Neural crest cell (in vitro differentiated cells): ENCODE measurements around the gene KLRF1. TPM values are rescaled to one million over a fixed set of nuclear protein-coding genes. Genes with fewer than 3 reads are reported as not detected.

Experiments used
- DNase-seq: peaks from one replicate; pipeline ENCODE4 v3.0.0; 2021; ENCODE audit warnings: low read depth, mixed read lengths, low spot score
- H3K27ac Mint-ChIP-seq: one replicate; pipeline ENCODE4 v1.8.0; 2021; ENCODE audit warnings: mild to moderate bottlenecking, mixed read lengths; ENCODE audit not compliant: unreplicated experiment
- H3K27me3 Mint-ChIP-seq: 2 replicates; pipeline ENCODE4 v1.8.0; 2021; ENCODE audit warnings: low read depth, mild to moderate bottlenecking, mixed read lengths
- H3K36me3 Mint-ChIP-seq: 2 replicates; pipeline ENCODE4 v1.8.0; 2021; ENCODE audit warnings: low read depth, mild to moderate bottlenecking, mixed read lengths
- H3K4me1 Mint-ChIP-seq: 2 replicates; pipeline ENCODE4 v1.8.0; 2021; ENCODE audit warnings: mixed read lengths
- H3K4me3 Mint-ChIP-seq: one replicate; pipeline ENCODE4 v1.8.0; 2021; ENCODE audit warnings: mild to moderate bottlenecking, mixed read lengths
- H3K9me3 Mint-ChIP-seq: 2 replicates; pipeline ENCODE4 v1.8.0; 2021; ENCODE audit warnings: mixed read lengths
- CTCF ChIP-seq: fragments of 200-600 bp; sonication (generic); conservative IDR thresholded peaks from 2 replicates; pipeline ENCODE4 v1.5.0; 2021; ENCODE audit warnings: antibody characterized with exemption, mild to moderate bottlenecking
- total RNA-seq: library from RNA; stranded (reverse); gene quantifications from 2 replicates; pipeline ENCODE4 v1.2.1, GENCODE V29; 2021

KLRF1 gene
- total RNA-seq, 1 donor from 2014 or later = not detected

GRCh38 chr12:9883175-9883574 is 55.9 kb downstream of the KLRF1 start:
- Mint-ChIP-seq H3K27ac (no peak overlapping the region), H3K4me3 (no peak overlapping the region), H3K27me3 (no peaks in the 10 kb centered on the region), H3K9me3 (no peaks in the 10 kb centered on the region), H3K4me1 (peaks cover 10% of the 10 kb centered on the region), H3K36me3 (no peaks in the 10 kb centered on the region)
- DNase-seq = no peak
- TF ChIP-seq CTCF = no peak

- no peak for TF ChIP-seq CTCF
- no peaks in the 10 kb centered on the region for H3K36me3 Mint-ChIP-seq
- H3K9me3 Mint-ChIP-seq = no peaks in the 10 kb centered on the region
- no peak overlapping the region for H3K4me3 Mint-ChIP-seq
- DNase-seq = no peak
- H3K27me3 Mint-ChIP-seq = no peaks in the 10 kb centered on the region
- H3K27ac Mint-ChIP-seq = no peak overlapping the region
- no peaks in the 10 kb centered on the region for H3K4me1 Mint-ChIP-seq
Measured at GRCh38 chr12:9888665-9889273, 61.5 kb downstream of the KLRF1 start.

Other genes starting within 250 kb of the KLRF1 start
- not detected in 2 replicates for gene KLRB1, start 219.6 kb upstream of the KLRF1 start, total RNA-seq
- 9.5 and 10.6 TPM in 2 replicates for gene CLEC2D, start 157.8 kb upstream of the KLRF1 start, total RNA-seq
- not detected in 2 replicates for gene CLECL1, start 94.4 kb upstream of the KLRF1 start, total RNA-seq
- not detected in 2 replicates for gene CD69, start 66.6 kb upstream of the KLRF1 start, total RNA-seq
- 0.19 TPM in 1 of 2 replicates, not detected in the other for gene CLEC2B, start 41.9 kb downstream of the KLRF1 start, total RNA-seq
- gene KLRF2, start 54.0 kb downstream of the KLRF1 start, total RNA-seq = not detected in 2 replicates
- gene CLEC2A, start 104.9 kb downstream of the KLRF1 start, total RNA-seq = not detected in 2 replicates
- gene CLEC12A, start 143.9 kb downstream of the KLRF1 start, total RNA-seq = not detected in 2 replicates
- gene CLEC1B, start 171.6 kb downstream of the KLRF1 start, total RNA-seq = not detected in 2 replicates
- not detected in 2 replicates for gene CLEC12B, start 183.1 kb downstream of the KLRF1 start, total RNA-seq
- gene CLEC9A, start 203.2 kb downstream of the KLRF1 start, total RNA-seq = not detected in 2 replicates